Spinal cord (tissue), 10 donors: Measurements from ENCODE around the gene IGSF11. TPM values are rescaled to one million over a fixed set of nuclear protein-coding genes. Genes with fewer than 3 reads are reported as not detected.
"Not testable (repeated sequence)": the region's sequence is repeated elsewhere in the genome, so short reads cannot be mapped to it uniquely, and the experiment has no call there.

Experiments
- DNase-seq, 6 donors: peaks; one replicate each; pipeline versions ENCODE4 v3.0.0 to v3.0.0-alpha.2; 2013 to 2015; ENCODE audit warnings: low spot score in 6 of 6, low read depth in 4 of 6
- H3K27ac ChIP-seq: one replicate; pipeline ENCODE4 v1.5.1; 2013; ENCODE audit warnings: low read depth, low read length, control low read depth
- H3K27me3 ChIP-seq: one replicate; pipeline ENCODE4 v1.6.1; 2013; ENCODE audit warnings: low read length; ENCODE audit not compliant: control insufficient read depth, insufficient read depth
- H3K36me3 ChIP-seq: one replicate; pipeline ENCODE4 v1.6.1; 2013; ENCODE audit warnings: low read length; ENCODE audit not compliant: control insufficient read depth, insufficient read depth
- H3K4me1 ChIP-seq: one replicate; pipeline ENCODE4 v1.6.1; 2013; ENCODE audit warnings: low read length; ENCODE audit not compliant: control insufficient read depth, insufficient read depth
- H3K4me3 ChIP-seq: one replicate; pipeline ENCODE4 v1.5.1; 2013; ENCODE audit warnings: low read depth, low read length, control low read depth
- H3K9me3 ChIP-seq: one replicate; pipeline ENCODE4 v1.6.1; 2013; ENCODE audit warnings: low read length; ENCODE audit not compliant: control insufficient read depth, insufficient read depth
- WGBS: methylation state at CpG from one replicate; pipeline ENCODE4 v1.1.5; 2013; ENCODE audit warnings: missing lambda C conversion rate; ENCODE audit not compliant: insufficient coverage; 5-methylcytosine and 5-hydroxymethylcytosine counted together
- polyA plus RNA-seq, 2 donors: library from polyadenylated mRNA; unstranded; fragments of 120-200 nt; gene quantifications; one replicate each; pipeline ENCODE4 v1.2.1, GENCODE V29; 2013; ENCODE audit not compliant: insufficient read length in 2 of 2
- total RNA-seq, 2 donors: library from RNA; depleted of rRNA in 1 of 2; stranded (reverse); fragments of 120-200 nt in 1 of 2; fragments of >200 nt in 1 of 2; gene quantifications; one replicate each; pipeline versions ENCODE4 v1.2.3 to v1.2.4, GENCODE V29; 2013 to 2014
- donor health status: healthy.

IGSF11 gene
- total and polyA plus RNA-seq, 4 donors: 13.6 to 41.7 (median 31.6) TPM

- not testable (repeated sequence) for H3K27ac ChIP-seq, H3K9me3 ChIP-seq, H3K4me3 ChIP-seq, H3K4me1 ChIP-seq, DNase-seq, H3K27me3 ChIP-seq, H3K36me3 ChIP-seq
- 92% methylated on average over 7 of the region's 12 CpGs for WGBS
Observed at GRCh38 chr3:118851466-118852193, 183.0 kb downstream of the IGSF11 start.

GRCh38 chr3:118850687-118851086, 184.0 kb downstream of the IGSF11 start:
- no peak for DNase-seq
- Histone ChIP-seq H3K27ac (no peak overlapping the region), H3K36me3 (no peaks in the 10 kb centered on the region), H3K4me1 (no peaks in the 10 kb centered on the region), H3K9me3 (peaks cover 1% of the 10 kb centered on the region), H3K27me3 (no peaks in the 10 kb centered on the region), H3K4me3 (no peak overlapping the region)
- WGBS: 93% methylated on average over 5 of the region's 10 CpGs

Other genes with a start within 250 kb of the IGSF11 start
- gene TEX55, start 111.3 kb upstream of the IGSF11 start, total RNA-seq: not detected
- not detected for gene TEX55, start 111.3 kb upstream of the IGSF11 start, polyA plus RNA-seq
- 10 to 100 TPM in 1 of 2 donors, 1 to 10 TPM in 1; 2.9 to 11.7 TPM for gene UPK1B, start 138.8 kb upstream of the IGSF11 start, total RNA-seq
- gene UPK1B, start 138.8 kb upstream of the IGSF11 start, polyA plus RNA-seq: 1 to 10 TPM in 1 of 2 donors, under 1 TPM in 1; 0.36 to 2.3 TPM
- gene B4GALT4, start 206.0 kb upstream of the IGSF11 start, total RNA-seq: 10 to 100 TPM; 19.1 to 37.9 TPM
- gene B4GALT4, start 206.0 kb upstream of the IGSF11 start, polyA plus RNA-seq: 10 to 100 TPM; 20.3 to 21.0 TPM